HL-60 (cell line): ENCODE data around the gene RHBDD3.

Experiments
- DNase-seq, 2 experiments: peaks; one replicate each; pipeline ENCODE4 v3.0.0-alpha.2; 2010 to 2020; ENCODE audit warnings: low read depth in 1 of 2, low spot score in 1 of 2
- H3K27ac ChIP-seq: fragments of 250-450 bp; sonication (Bioruptor Pico); replicated peaks from 2 replicates; pipeline ENCODE4 v1.5.1; 2020; ENCODE audit warnings: mild to moderate bottlenecking, moderate library complexity
- H3K27me3 ChIP-seq: fragments of 250-450 bp; sonication (Bioruptor Pico); 2 replicates; pipeline ENCODE4 v1.5.1; 2021; ENCODE audit warnings: mild to moderate bottlenecking, moderate library complexity; ENCODE audit not compliant: insufficient read depth, poor library complexity, severe bottlenecking
- H3K4me3 ChIP-seq: replicated peaks from 2 replicates; pipeline ENCODE4 v1.5.1; 2011; ENCODE audit warnings: mild to moderate bottlenecking, control low read depth, low read length; ENCODE audit not compliant: insufficient read depth
- CTCF ChIP-seq: IDR thresholded peaks from one replicate; pipeline ENCODE4 v1.5.1; 2011; ENCODE audit warnings: low read length, control low read depth, inconsistent platforms; ENCODE audit not compliant: insufficient read depth
- GABPA ChIP-seq: IDR thresholded peaks from 2 replicates; pipeline ENCODE4 v1.6.1; 2012; ENCODE audit warnings: low read depth
- POLR2AphosphoS5 ChIP-seq: IDR thresholded peaks from 2 replicates; pipeline ENCODE4 v1.6.1; 2012; ENCODE audit warnings: low read depth
- SPI1 ChIP-seq: IDR thresholded peaks from 2 replicates; pipeline ENCODE4 v1.6.1; 2012; ENCODE audit warnings: low read depth, mild to moderate bottlenecking, borderline replicate concordance
- TF ChIP-seq, protein P1 (sequence below): IDR thresholded peaks from 2 replicates; pipeline ENCODE4 v1.6.1; 2012; ENCODE audit warnings: low read depth; ENCODE audit not compliant: insufficient replicate concordance

RHBDD3 gene

GRCh38 chr22:29215012-29215860, 52.5 kb downstream of the RHBDD3 start:
- no peak overlapping the region for H3K4me3 ChIP-seq
- H3K27ac ChIP-seq: no peak overlapping the region
- DNase-seq: no peak
- no peaks in the 10 kb centered on the region for H3K27me3 ChIP-seq
- no peak for TF ChIP-seq SPI1
- TF ChIP-seq POLR2AphosphoS5: no peak
- no peak for TF ChIP-seq GABPA
- no peak for TF ChIP-seq CTCF
- TF ChIP-seq, protein P1, sequence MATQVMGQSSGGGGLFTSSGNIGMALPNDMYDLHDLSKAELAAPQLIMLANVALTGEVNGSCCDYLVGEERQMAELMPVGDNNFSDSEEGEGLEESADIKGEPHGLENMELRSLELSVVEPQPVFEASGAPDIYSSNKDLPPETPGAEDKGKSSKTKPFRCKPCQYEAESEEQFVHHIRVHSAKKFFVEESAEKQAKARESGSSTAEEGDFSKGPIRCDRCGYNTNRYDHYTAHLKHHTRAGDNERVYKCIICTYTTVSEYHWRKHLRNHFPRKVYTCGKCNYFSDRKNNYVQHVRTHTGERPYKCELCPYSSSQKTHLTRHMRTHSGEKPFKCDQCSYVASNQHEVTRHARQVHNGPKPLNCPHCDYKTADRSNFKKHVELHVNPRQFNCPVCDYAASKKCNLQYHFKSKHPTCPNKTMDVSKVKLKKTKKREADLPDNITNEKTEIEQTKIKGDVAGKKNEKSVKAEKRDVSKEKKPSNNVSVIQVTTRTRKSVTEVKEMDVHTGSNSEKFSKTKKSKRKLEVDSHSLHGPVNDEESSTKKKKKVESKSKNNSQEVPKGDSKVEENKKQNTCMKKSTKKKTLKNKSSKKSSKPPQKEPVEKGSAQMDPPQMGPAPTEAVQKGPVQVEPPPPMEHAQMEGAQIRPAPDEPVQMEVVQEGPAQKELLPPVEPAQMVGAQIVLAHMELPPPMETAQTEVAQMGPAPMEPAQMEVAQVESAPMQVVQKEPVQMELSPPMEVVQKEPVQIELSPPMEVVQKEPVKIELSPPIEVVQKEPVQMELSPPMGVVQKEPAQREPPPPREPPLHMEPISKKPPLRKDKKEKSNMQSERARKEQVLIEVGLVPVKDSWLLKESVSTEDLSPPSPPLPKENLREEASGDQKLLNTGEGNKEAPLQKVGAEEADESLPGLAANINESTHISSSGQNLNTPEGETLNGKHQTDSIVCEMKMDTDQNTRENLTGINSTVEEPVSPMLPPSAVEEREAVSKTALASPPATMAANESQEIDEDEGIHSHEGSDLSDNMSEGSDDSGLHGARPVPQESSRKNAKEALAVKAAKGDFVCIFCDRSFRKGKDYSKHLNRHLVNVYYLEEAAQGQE: no peak

DNA sequence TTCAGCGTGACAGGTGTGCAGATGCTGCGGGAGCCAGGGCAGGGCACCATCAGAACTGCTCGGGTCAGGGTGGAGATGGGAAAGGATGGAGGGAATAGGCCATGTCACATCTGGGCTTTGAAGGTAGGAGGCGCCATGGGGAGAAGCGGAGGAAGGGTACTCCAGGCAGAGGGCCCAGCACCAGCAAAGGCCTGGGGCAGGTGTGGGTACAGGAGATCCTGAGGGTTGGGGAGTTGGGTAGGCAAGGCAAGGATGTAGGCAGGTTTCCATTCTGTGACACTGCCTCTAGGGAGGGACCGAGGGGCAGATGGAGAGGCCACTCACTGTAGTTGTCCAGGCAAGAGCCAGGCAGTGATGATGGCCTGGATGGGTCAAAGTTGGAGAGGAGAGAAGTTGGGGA, 53.5 kb downstream of the RHBDD3 start:
- H3K4me3 ChIP-seq: no peak overlapping the region
- no peak overlapping the region for H3K27ac ChIP-seq
- TF ChIP-seq, protein P1: no peak
- TF ChIP-seq POLR2AphosphoS5 (no peak), SPI1 (no peak), CTCF (no peak), GABPA (no peak)
- no peaks in the 10 kb centered on the region for H3K27me3 ChIP-seq
- DNase-seq: no peak

DNA sequence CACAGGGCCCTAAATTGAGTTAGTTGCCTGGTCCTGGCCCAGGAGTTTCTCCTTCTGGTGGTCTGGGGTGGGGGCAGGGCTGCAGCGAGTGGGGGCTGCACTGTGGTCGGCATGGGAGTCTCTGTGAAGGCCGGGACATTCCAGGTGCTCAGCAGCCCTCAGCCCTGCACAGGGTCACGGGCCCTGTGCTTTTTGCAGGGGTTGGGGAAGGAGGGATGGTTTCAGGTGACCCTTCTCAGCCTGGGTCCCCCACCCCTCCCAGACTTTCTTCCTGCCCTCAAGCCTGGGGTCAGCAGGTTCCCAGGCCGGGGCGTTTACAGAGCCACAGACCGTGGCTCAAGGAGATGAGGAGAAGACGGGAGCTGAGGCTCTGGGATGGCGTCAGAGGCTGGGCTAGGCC, 54.3 kb downstream of the RHBDD3 start:
- TF ChIP-seq CTCF: no peak
- TF ChIP-seq GABPA: no peak
- TF ChIP-seq, protein P1: no peak
- TF ChIP-seq SPI1: no peak
- no peak for TF ChIP-seq POLR2AphosphoS5
- no peak for DNase-seq
- Histone ChIP-seq H3K27ac (no peak overlapping the region), H3K27me3 (no peaks in the 10 kb centered on the region), H3K4me3 (no peak overlapping the region)
